Smooth muscle cell of the brain vasculature (primary cell): ENCODE measurements around the gene GMPPB.
"Not testable (repeated sequence)": the region's sequence is repeated elsewhere in the genome, so short reads cannot be mapped to it uniquely, and the experiment has no call there.

Source experiments
- DNase-seq: peaks from one replicate; pipeline ENCODE4 v3.0.0-alpha.2; 2012; ENCODE audit warnings: low read depth, low spot score

The GMPPB gene

GRCh38 chr3:49690856-49691255, 32.9 kb downstream of the GMPPB start:
- not testable (repeated sequence) for DNase-seq

DNA sequence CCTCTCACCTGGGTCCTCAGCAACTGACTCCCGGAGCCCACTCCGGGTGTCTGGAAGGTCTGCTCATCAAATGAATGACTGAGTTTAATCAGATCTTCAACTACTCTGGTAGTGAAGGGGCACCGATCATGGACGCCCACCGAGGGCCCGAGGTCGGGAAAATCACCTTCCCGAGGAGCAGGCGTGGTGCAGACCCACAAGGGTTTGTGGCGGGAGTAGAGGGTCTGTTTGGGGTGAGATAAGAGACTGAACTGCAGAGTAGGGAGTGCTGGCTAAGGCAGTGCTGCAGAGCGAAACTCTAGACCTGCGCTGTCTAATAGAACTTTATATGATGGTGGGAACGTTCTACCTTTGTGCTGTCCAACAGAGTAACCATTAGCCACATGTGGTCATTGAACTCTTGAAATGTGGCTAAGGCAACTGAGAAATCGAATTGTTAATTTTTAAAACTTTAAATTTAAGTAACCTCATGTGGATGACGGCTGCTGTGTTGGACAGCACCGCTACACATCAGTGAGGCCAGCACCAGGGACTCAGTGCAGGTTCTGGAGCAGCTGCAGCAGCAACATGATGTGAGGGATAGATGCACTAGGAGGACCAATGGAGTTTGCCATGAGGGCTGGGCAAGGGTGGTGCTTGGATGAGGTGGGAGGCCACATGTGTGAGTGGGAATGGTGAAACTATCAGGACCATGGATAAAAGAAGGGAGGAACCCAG, 33.7 kb downstream of the GMPPB start:
- not testable (repeated sequence) for DNase-seq

DNA sequence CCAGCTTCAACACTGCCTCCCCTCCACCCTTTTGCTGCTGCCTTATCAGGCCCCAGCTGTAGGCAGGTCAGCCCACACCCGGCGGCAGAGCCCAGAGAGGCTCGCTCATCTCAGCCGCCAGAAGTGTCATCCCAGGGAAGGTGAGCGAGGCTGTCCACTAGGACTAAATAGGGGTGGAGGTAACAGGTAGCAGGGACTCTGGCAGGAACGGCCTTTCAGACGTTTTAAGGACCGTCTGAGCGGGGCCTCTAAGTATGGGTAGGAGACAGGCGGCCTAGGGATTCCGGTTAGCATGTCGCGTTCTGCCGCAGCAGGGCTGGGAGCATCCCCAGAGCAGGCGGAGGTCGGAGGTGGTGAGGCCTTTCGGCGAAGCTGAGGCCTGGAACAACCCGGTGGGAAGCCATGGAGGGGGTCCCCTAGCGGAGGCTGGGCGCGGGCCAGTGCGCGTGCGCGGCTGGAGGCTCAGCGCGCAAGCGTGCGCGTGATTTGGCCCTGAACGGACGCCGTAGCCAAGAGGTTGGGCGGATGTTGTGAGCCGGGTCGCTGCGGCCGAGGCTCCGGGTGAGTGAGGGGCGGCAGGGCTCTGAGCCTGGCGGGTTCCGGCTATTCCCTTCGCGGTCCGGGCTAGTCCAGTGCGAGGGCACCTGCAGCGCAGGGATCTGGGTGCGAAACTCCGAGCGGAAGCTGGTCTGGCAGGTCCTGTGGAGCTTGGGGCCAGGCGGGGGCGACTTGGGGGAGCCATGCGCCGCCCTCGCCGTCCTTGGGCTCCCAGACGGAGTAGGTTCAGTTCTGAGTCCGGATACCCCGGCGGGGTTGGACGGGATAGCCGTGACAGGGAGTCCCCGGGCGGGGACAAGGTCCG, 34.5 kb downstream of the GMPPB start, which contains the start of the genes MST1 and RNF123:
Gene MST1 (minus strand): TSS at position 429 of the 862 bp plus-strand sequence. CDS start 783 bp downstream, outside the sequence.
Gene RNF123 (plus strand): TSS at position 512 of the 862 bp plus-strand sequence. CDS start 1,609 bp downstream, outside the sequence.
- DNase-seq: peak; percentile 83

GRCh38 chr3:49688338-49689045, 35.3 kb downstream of the GMPPB start:
- not testable (repeated sequence) for DNase-seq

GRCh38 chr3:49687424-49687795, 36.3 kb downstream of the GMPPB start:
- not testable (repeated sequence) for DNase-seq

- DNase-seq: not testable (repeated sequence)
Observed at GRCh38 chr3:49686769-49687423, 36.9 kb downstream of the GMPPB start.

DNA sequence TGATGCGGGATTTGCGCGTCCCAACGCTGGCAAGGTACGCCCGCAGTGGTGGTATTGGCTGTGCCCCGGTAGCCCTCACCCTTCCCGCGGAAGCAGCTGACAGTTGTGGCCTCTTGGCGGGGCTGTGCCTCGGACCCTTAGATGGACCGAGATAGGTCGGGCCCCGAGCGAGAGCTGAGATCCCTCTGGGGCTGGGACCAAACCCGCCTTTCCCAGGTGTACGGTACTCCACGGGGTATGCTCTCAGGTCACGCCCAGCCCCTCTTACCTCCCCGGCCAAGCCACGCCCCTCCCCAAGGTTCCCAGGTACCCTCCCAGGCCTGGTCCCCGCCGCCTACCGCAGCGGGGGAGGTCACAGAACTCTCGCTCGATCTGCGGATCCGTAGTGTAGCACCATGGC, 37.4 kb downstream of the GMPPB start:
- not testable (repeated sequence) for DNase-seq

DNA sequence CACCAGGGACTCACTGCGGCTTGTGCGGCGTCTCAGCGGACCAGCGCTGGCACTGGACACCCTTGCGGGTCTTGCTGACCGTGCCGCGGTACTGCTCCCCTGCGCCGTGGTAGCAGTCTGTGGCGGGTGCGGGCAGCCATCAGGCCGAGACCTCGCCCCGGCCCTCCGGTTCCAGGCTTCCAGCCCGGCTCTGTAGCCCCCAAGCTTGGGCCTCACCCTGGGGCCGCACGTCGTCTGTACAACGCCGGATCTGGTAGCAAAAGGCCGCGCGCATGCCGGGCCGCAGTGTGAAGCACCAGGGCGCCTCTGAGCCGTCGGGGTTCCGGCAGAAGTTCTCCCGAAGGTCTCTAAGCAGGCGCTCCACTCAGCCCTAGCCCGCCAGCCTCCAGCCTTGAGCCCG, 37.9 kb downstream of the GMPPB start:
- DNase-seq: not testable (repeated sequence)

- not testable (repeated sequence) for DNase-seq
Observed at GRCh38 chr3:49685103-49685502, 38.6 kb downstream of the GMPPB start.

DNA sequence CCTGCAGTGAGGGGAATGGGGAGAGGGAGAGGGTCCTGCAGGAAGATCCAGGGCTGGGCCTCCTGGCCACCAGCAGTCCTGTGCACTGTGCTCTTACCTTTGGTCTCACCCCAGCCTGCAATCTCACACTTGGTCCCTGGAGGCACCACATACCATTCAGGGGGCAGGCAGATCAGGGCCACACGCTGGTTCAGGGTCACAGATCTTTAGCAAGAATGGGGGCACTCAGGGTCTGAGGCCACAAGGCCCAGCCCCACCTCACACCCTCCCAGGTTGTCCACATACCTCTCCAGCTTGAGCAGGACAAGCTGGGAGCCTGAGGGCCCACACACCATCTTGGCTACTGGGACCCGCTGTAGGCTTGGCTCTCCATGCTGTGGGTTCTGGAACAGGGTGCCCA, 39.3 kb downstream of the GMPPB start:
- not testable (repeated sequence) for DNase-seq

GRCh38 chr3:49683162-49683561, 40.6 kb downstream of the GMPPB start:
- DNase-seq: no peak

DNA sequence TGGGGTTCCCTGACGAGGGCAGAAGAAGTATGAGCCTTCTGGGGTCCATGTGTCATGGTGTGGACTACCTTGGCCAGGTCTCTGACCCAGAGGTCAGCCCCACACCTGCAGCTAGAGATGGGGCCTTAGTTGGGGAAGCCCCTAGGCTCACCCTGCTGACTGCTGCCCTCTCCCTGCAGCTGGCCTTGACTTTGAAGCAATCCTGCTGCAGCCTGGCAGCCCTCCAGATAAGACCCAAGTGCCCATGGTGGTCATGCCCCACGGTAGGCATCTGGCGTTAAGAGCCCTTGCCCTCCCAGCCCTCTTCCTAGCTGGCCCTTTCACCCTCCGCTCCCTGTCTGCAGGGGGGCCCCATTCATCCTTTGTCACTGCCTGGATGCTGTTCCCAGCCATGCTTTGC, 42.2 kb downstream of the GMPPB start:
- DNase-seq: no peak

- no peak for DNase-seq
Observed at GRCh38 chr3:49681232-49681522, 42.6 kb downstream of the GMPPB start.

DNA sequence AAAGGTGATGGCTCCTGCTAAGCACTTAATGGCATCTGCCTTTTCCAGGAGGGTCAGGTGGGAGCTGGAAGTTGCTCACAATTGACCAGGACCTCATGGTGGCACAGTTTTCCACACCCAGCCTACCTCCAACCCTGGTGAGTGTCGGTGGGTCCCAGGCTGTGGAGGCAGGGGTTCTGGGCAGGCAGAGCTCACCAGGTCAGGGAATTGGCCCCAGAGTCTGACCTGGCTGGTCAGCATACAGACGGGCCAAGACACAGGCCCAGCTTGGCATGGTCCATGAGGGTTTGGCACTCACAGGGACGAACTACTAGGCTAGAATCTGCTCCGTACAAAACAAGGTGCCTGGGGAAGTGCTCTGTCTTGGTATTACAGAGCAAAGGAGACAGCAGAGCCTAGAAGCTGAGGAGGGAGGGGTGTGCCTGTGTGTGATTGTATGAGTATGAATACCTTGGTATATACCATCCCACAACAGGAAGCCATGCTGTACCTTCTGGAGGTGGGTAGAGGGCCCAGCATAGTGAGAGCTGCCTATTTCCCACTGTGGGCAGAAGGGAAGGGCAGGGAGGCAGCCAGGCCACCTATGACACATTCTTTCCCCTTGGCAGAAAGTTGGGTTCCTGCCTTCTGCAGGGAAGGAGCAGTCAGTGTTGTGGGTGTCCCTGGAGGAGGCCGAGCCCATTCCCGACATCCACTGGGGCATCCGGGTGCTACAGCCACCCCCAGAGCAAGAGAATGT, 43.1 kb downstream of the GMPPB start:
- DNase-seq: no peak

GRCh38 chr3:49675912-49676311, 47.8 kb downstream of the GMPPB start:
- DNase-seq: no peak

GRCh38 chr3:49674497-49674983, 49.2 kb downstream of the GMPPB start:
- no peak for DNase-seq

- peak; percentile 79 for DNase-seq
Observed at GRCh38 chr3:49673715-49674496, 49.8 kb downstream of the GMPPB start, which contains the start of gene APEH. Gene APEH, plus strand, starts transcription at chr3:49674351. Its CDS starts 51 bp downstream, at chr3:49674402.

GRCh38 chr3:49673121-49673714, 50.5 kb downstream of the GMPPB start:
- DNase-seq: no peak
